HG03378 (cell line): ENCODE results near the gene NUDT21.
"Not testable (repeated sequence)": the region's sequence is repeated elsewhere in the genome, so short reads cannot be mapped to it uniquely, and the experiment has no call there.

Experiments used
- ATAC-seq: cut with Tn5 transposase; IDR thresholded peaks from one replicate; pipeline ENCODE4 v1.9.1; 2021; ENCODE audit warnings: mild to moderate bottlenecking, moderate library complexity; ENCODE audit not compliant: unreplicated experiment

Gene NUDT21

GRCh38 chr16:56382459-56382858 lies 68.7 kb downstream of the NUDT21 start:
- ATAC-seq = no peak

GRCh38 chr16:56380778-56381485 lies 70.2 kb downstream of the NUDT21 start:
- ATAC-seq = not testable (repeated sequence)
